IPS-11a (cell line): ENCODE results near the gene SLC7A8.
"Not testable (repeated sequence)": the region's sequence is repeated elsewhere in the genome, so short reads cannot be mapped to it uniquely, and the experiment has no call there.

ENCODE experiments used
- H3K4me3 ChIP-seq: one replicate; pipeline ENCODE4 v1.5.1; 2013; ENCODE audit warnings: low read depth, low read length, control low read depth

Gene SLC7A8

GRCh38 chr14:23183479-23183878, at the start of gene SLC7A8:
SLC7A8 (minus strand) TSS chr14:23183660; CDS start chr14:23182914, 746 bp downstream.
- peak within 1 kb of the TSS; percentile 91 for H3K4me3 ChIP-seq

GRCh38 chr14:23232241-23232808, 48.9 kb upstream of the SLC7A8 start:
- not testable (repeated sequence) for H3K4me3 ChIP-seq

GRCh38 chr14:23228812-23229211, 45.4 kb upstream of the SLC7A8 start:
- H3K4me3 ChIP-seq: no peak overlapping the region

- H3K4me3 ChIP-seq: no peak overlapping the region
Observed at GRCh38 chr14:23227566-23227965, 44.1 kb upstream of the SLC7A8 start.

DNA sequence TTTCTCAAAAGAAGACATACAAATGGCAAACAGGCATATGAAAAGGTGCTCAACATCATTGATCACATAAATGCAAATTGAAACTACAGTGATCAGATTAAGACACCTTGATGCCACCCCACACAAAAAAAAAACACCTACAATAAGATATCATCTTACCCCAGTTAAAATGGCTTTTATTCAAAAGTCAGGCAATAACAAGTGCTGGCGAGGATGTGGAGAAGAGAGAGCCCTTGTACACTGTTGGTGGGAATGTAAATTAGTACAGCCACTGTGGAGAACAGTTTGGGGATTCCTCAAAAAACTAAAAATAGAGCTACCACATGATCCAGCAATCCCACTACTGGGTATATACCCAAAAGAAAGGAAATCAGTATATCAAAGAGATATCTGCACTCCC, 41.5 kb upstream of the SLC7A8 start:
- H3K4me3 ChIP-seq: not testable (repeated sequence)

- H3K4me3 ChIP-seq: no peak overlapping the region
Observed at GRCh38 chr14:23219075-23219474, 35.6 kb upstream of the SLC7A8 start.

DNA sequence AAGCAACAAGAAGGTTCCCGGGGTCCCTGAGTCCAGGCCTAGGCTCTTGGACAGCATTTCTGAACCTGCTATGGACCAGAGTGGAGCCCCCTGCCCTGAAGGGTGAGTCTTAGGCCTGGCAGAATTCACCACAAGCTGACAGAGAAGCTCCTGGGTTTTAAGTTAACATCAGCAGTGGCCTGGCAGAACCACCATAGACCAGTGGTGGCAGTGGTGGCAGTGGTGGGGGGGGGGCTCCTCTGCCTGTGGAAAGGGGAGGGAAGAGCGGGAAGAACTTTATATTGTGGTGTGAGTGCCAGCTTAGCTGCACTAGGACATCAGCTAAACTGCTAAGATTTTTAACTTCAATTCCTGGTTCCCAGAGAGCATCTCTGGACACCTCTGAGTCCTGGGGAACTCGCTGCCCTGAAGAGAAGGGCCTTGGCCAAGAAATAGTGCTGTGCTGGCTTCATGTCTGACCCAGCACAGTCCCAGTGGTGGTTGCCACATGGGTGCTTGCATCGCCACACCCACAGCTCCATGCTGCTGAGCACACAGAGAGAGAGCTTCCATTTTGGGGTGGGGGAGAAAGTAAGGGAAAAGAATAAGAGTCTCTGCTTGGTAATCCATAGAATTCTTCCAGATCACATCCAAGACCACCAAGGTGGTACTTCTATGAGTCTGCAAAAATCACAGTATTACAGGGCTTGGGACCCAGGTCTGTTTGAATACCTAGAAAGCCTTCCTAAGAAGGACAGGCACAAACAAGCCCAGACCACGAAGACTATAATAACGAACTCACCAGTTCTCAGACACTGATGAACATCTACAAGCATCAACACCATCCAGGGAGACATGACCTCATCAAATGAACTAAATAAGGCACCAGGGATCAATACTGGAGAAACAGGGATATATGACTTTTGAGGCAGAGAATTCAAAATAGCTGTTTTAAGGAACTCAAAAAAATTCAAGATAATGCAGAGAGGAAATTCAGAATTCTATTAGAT, 33.9 kb upstream of the SLC7A8 start:
- no peak overlapping the region for H3K4me3 ChIP-seq

DNA sequence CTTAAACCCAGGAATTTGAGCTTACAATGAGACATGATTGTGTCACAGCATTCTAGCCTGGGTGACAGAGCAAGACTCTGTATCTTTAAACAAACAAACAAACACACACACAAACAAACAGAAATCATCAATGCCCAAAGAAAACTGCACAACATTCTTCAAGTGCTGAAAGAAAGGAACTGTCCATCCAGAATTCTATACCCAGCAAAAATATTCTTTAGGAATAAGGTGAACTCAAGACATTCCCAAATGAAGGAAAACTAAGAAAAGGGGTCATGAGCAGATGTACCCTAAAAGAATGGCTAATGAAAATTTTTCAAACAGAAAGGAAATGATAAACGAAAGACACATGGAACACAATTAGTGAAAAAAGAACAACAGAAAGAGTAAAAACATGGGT, 32.0 kb upstream of the SLC7A8 start:
- no peak overlapping the region for H3K4me3 ChIP-seq

GRCh38 chr14:23209651-23210423, 26.4 kb upstream of the SLC7A8 start:
- no peak overlapping the region for H3K4me3 ChIP-seq

- no peak overlapping the region for H3K4me3 ChIP-seq
Observed at GRCh38 chr14:23208324-23208723, 24.9 kb upstream of the SLC7A8 start.

DNA sequence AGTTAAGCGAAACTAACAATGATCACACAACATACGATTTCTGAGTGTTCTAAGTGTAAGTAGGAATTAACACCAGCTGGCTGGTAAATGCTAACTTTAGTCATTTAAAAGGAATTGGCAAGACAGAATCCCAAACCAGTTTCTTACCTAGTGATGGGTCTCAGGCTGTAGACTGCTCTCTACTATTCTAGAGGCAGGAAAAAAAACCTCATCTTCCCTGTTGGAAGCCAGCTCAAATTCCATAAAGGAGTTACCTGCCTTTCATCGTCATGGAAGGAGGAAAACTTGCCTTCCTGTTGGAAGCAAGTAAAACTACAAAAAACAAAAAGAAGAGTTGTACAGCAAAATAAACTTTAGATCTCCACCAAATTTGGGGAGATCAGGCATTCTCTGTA, 23.7 kb upstream of the SLC7A8 start:
- H3K4me3 ChIP-seq: no peak overlapping the region

- no peak overlapping the region for H3K4me3 ChIP-seq
Observed at GRCh38 chr14:23206422-23207145, 23.1 kb upstream of the SLC7A8 start.

DNA sequence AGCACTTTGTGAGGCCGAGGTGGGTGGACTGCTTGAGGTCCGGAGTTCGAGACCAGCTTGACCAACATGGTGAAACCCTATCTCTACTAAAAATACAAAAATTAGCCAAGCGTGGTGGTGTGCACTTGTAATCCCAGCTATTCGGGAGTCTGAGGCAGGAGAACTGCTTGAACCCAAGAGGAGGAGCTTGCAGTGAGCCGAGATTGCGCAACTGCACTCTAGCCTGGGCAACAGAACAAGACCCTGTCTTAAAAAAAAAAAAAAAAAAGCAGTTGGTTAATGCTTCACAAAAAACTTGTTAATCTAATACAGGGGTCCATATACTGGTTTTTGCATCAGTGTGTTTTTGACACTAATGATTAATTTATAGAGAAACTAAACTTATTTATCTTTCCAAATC, 18.5 kb upstream of the SLC7A8 start:
- H3K4me3 ChIP-seq: no peak overlapping the region

GRCh38 chr14:23199141-23199540, 15.7 kb upstream of the SLC7A8 start:
- not testable (repeated sequence) for H3K4me3 ChIP-seq

GRCh38 chr14:23196487-23196886, 13.0 kb upstream of the SLC7A8 start:
- H3K4me3 ChIP-seq: not testable (repeated sequence)

- no peak overlapping the region for H3K4me3 ChIP-seq
Observed at GRCh38 chr14:23195552-23196101, 12.2 kb upstream of the SLC7A8 start.

- no peak overlapping the region for H3K4me3 ChIP-seq
Observed at GRCh38 chr14:23193432-23193831, 10.0 kb upstream of the SLC7A8 start.

GRCh38 chr14:23187925-23188324, 4.5 kb upstream of the SLC7A8 start:
- no peak overlapping the region for H3K4me3 ChIP-seq

DNA sequence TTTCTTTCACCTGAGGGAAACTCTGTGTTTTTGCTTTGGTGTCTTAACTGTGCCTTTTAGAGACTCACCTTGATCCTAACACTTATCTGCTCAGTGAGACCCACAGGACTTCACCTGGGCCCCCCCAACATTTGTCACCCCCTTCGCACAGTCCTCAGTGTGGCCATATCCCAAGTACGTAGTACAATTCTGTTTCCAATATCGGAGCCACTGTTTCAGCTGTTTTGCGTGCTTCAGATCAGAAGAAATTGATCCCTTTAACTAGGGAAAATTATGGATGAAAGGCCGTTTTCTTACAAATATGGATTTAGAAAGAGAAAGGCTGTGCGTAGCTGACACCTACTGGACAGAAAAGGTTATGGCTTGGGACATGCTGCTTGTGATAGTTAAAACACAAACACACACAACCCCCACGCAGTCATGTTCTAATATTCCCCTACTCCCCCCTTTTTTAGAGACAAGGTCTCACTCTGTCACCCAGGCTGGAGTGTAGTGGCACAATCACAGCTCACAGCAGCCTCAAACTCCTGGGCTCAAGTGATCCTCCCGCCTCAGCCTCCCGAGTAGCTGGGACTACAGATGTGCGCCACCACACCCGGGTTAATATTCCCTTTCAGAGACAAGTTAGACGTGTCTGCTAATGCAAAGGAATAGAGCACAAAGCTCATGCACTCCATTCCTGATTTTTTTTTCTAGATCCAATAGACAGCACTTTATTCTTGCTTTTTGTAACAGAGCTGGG, 3.6 kb upstream of the SLC7A8 start:
- H3K4me3 ChIP-seq: no peak overlapping the region

GRCh38 chr14:23185063-23185462, 1.6 kb upstream of the SLC7A8 start:
- H3K4me3 ChIP-seq: no peak overlapping the region
